Measurements from ENCODE around the gene IL5.
"Not testable (repeated sequence)": the region's sequence is repeated elsewhere in the genome, so short reads cannot be mapped to it uniquely, and the experiment has no call there.

IL5 gene

GRCh38 chr5:132528866-132529634 lies 14.3 kb downstream of the IL5 start:
- no peak for DNase-seq

DNA sequence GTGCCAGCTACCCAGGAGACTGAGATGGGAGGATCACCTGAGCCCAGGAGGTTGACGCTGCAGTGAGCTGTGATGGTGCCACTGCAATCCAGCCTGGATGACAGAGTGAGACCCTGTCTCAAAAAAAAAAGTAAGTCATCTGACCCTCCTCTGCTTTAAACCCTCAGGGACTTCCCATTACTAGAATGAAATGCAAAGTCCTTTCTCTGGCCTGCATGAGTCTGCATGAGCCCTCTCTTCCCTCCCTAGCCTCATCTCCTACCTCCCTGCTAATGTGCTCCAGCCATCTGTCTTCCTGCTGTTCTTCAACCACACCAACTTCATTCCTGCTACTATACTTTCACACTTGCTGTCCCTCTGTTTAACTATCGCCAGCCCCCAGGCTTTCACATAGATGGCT lies 15.3 kb downstream of the IL5 start:
- no peak for DNase-seq

DNA sequence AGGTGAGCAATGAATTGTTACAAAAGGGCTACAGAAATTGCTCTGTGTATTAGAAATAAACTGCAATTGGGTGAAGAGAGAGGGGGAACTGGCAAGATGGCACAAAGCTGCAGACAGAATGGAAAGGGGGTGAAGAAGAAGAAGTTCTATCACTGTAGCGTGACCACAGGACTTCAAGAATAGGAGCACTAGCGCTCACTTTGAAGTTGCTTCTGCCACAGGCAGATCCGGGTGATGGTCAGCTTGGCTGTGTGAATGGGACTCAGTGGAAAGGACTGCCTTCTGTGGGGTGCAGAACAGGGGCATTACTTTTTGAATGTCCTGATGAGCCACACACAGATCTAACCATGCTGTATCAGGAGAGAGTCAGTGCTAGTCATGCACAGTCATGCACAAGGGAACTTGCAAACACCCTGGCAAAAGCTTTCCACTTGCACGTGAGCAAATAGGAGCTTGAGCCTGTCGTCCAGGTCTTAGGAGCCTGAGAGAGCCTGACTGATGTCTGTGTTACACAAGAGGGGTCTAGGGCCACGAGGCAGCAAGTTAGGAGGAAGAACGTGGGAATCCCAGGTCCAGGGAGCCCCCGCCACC lies 16.3 kb downstream of the IL5 start:
- DNase-seq = no peak

DNA sequence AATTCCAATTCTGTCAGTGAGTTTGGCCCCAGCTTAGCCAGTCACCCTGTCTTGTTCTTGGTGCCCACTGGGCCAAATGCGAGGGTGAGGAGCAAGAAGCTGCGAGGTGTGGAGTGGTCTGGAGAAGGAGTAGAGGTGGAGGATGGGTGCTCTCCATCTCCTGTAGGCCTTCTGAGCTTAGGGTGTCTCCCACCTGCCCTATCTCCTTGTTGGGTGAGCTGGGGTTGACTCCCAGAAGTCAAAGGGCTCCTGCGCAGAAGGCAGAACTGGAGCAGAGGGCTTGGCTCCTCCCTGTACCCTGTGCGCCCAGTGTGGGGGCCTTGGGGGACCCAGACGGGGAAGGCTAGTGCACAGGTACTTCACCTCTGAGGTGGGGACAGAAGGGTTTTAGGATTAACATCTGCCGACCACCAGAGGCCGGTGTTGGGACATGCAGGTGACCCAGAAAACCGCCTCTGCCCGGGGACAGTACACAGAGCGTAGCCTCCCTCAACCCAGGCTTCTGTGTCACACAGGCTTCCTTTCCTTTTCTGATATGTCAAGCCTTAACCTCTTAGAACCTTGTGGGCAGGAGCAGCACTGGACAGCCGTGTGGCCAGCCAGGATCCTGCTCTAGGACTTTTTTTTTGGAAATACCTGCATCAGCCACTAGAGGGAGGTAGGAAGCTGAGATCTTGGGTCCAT lies 16.9 kb downstream of the IL5 start:
- peak; percentile 51 for DNase-seq

- DNase-seq = no peak
Measured at GRCh38 chr5:132525299-132525724, 18.0 kb downstream of the IL5 start.

DNA sequence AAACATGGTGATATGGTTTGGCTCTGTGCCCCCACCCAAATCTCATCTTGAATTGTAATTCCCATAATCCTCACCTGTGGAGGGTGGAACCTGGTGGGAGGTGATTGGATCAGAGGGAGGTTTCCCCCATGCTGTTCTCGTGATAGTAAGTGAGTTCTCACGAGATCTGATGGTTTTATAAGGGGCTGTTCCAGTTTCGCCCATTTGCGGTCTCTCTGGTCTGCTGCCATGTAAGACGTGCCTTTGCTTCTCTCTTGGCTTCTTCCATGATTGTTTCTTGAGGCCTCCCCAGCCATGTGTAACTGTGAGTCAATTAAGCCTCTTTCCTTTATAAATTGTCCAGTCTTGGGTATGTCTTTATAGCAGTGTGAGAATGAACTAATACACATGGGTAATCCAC lies 18.4 kb downstream of the IL5 start:
- not testable (repeated sequence) for DNase-seq

GRCh38 chr5:132522067-132522466 lies 21.3 kb downstream of the IL5 start:
- DNase-seq = not testable (repeated sequence)

DNA sequence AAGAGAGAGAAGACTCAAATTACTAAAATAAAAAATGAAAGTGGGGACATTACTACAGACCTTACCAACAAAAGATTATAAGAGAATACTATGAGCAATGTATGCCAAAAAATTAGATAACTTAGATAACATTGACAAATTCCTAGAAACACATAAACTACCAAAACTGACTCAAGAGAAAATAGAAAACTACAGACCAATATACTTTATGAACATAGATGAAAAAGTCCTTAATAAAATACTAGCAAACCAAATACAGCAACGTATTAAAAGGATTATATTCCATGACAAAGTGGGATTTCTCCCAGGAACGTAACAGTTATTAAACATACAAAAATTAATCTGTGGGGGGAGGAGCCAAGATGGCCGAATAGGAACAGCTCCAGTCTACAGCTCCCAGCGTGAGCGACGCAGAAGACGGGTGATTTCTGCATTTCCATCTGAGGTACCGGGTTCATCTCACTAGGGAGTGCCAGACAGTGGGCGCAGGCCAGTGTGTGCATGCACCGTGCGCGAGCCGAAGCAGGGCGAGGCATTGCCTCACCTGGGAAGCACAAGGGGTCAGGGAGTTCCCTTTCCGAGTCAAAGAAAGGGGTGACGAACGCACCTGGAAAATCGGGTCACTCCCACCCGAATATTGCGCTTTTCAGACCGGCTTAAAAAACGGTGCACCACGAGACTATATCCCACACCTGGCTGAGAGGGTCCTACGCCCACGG lies 29.5 kb downstream of the IL5 start:
- DNase-seq = not testable (repeated sequence)

DNA sequence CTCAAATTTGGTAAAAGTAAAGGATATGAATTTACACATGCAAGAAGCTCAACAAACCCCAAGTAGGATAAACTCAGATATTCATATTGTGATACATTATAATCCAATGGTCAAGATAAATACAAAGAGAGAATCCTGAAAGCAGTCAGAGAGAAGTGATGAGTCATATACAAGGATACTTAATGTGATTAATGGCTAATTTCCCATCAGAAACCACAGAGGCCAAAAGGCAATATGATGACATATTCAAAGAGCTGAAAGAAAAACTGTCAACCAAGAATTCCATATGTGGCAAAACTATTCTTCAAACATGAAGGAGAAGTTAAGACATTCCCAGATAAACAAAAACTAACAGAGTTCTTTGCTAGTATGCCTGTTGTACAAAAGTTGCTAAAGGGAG lies 33.2 kb downstream of the IL5 start:
- peak; percentile 93 for DNase-seq

DNA sequence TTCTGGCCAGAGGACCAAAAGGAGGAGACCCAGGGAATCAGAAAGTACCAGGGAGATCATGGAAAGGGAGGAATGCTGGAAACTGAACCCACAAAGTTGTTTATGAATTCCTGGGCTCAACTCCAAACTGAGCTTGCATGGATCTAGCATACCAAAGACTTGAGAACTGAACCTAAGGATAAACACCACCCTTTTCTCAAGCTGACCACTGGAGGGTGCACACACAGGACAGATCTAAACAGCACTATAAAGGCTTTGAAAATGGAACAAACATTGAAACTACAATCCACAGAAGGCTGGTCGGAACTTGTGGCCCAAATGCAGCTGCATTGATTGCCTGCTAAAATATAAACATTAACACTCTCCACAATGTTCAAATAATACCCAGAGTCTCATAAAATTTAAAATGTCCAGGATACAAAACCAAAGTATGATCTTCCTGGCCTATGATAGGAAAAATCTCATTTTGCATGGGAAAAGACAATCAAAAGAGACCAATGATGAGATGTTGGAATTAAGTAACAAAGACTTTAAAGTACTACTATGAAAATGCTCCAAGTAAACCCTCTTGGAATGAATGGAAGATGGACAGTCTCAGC lies 37.1 kb downstream of the IL5 start:
- peak; percentile 97 for DNase-seq

DNA sequence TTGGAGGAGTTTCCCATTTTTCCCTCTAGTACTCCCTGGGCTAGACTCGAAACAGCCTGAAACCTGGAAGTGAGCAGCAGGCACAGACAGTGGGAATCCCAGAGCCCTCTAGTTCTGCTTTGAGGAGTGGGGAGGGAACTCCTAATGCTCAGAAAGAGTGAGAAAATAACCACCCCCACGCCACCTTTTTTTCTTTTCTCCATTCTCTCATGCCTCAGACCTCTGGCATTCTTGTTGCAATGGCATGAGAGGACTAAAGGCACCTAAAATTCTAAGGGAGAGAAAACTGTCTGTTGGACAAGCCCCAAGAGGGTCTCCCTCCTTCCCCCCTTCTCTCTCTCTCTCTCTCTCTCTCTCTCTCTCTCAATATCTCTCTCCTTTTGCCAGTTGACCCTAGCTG lies 37.7 kb downstream of the IL5 start:
- DNase-seq = peak; percentile 65

GRCh38 chr5:132504746-132505145 lies 38.6 kb downstream of the IL5 start:
- no peak for DNase-seq

GRCh38 chr5:132503244-132503643 lies 40.1 kb downstream of the IL5 start:
- no peak for DNase-seq

DNA sequence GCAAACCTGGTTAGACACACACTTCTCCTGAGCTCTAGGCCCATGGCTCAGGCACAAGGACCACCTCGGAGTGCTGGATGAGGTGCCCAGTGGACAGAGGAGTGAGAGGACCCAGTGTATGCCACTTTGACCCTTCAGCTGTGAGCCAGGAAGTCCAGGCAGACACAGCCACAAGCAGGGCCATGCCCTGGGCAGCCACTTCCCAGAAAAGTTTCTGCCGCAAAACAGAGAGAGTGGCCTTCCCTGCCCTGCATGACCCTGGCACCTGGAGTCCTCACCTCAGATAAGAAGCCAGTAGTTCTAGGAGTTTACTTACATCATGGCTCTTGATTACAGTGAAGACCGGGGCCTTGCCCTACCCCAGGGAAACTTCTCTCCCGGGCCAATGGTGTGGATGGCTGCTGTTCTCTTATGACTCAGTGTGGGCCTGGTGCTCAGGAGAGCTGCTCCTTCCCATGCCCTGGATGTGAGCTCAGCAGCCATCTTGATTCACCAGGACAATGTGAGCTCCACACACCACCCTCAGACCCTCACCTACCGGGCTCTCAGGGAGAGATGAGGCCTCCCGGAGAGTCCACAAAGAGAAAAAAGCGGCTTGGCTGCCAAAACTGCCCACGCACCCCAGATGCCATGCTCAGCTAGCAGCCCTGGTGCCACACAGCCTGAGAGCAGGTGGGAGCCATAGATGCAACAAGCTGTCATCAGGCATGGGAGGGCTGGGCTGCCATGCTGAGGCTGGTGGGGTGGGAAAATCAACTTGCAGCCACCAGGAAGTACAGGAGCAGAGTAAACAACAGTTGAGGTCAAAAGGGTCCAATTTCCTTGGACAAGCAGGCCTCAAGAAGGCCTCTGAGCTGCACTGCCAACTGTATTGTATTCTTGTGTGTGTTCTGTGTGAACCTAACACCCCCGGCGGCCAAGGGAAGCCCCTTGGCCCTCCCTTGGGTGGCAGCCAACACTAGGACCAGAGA lies 41.1 kb downstream of the IL5 start:
- peak; percentile 38 for DNase-seq

DNA sequence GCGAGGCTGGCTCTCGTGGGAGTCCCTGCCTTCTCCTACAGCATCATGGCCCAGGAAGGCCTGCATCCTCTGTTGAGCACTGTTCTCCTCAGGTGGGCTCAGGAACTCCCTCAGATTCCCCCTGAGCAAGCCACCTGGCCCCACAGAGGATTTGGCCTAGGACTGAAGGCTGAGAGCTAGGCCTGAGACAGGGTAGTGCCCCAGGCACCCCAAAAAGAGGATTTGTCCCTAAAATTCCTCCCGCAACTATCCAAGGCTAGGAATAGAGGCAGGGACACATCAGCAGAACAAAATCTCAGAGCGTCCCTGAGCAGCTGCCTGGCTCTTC lies 41.7 kb downstream of the IL5 start:
- no peak for DNase-seq

DNA sequence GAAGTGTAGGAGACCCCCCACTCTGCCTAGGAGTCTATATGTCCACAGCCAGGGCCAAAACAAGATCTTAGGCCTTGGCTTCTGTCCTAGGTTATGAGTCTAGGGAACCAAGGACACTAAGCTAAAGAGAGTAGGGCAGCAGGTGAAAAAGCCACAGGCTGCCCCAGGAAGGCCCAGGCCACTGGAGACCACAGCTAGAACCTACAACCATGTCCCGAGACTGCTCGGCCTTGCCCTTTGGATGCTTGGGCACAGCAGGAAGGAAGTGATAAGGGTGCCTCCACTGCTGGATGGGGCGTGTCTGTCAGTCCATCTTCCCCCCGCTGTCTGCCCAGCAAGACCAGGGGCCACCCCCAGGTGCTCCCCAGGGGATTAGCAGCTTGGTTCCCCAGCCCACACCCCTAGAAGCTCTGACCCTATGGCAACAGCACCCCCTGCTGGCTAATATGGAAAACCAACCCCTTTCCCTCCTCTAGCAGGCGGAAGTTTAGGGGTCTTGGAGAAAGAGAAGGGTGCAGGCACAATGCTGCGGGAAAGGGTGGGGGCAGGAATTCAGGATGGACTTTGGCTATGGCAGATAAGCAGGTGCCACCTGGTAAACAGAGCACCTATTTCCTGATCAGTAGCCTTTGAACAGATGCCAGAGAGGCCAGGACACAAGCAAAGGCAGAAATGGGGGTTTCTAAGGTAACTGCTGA lies 42.2 kb downstream of the IL5 start:
- DNase-seq = peak; percentile 22

DNA sequence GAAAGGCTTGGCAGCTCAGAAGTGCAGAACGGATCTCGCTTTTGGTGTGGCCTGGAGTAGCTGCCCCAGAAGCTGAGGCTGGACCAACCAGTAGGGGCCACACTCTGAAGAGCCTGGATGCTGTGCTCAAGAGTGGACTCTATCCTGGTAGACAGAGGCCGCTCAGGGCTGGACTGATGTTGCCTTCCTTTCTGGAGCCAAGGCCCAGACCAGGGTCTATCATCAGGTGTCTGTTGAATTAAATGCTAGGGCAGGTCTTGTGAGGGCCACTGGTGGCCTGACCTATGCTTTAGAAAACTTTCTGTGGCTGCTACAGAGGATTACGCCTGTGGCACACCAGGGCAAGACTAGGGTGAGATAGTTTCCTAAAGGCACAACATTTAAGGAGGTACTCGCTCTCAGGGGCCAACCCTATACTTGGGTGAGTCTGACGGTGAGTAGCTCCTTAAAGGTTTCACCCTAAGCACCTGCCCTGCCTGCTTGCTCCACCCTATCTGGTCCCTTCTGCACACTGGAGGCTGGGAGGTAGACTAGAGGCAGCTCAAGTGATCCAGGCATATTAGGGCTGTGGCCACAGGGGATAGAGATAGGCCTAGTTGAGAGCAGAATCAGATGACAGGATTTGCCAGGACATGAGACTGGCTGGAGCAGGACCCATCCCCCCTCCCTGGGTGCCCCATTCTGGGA lies 42.9 kb downstream of the IL5 start:
- no peak for DNase-seq

DNA sequence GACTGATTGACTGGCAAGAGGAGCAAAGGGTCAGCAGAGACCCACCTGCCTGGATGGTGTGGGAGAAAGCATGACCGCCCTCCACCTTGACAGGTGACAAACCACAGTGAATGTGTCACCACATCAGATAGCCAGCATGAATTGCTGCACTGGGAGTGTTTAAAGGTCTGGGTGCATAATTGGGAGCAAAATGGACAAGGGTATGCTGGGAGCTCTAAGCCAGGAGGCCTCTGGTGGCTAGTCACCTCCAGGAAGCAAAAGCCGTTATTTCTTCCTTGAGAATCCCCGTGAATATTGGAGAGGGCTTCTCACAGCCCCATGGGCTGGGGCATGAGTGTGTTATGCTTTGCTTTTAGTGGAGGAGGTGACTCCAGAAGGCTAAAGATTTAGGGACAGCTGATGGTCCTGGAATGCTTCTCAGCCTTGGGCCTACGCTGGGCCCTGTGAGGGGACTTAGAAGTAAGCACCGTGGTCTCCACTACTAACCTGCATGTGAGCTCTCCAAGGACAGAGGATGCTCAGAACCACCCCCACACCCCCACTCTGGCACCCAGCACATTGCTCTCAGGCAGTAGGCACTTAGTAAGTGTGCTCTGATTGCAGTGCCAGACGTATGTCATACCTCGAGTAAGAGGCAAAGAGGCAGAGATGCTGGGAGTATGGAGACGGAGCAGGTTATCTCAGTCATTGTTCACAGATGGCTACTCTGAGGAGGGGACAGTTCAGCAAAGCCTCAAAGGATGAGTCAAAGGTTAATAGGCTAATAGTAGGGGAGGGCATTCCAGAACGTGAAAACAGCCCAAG lies 43.7 kb downstream of the IL5 start:
- DNase-seq = no peak

- DNase-seq = no peak
Measured at GRCh38 chr5:132498686-132499271, 44.5 kb downstream of the IL5 start.

Measured in NCI-H226 (cell line).